Adrenal gland (tissue), 12 donors: Measurements from ENCODE around the gene IPCEF1. TPM values are rescaled to one million over a fixed set of nuclear protein-coding genes. Genes with fewer than 3 reads are reported as not detected.

Source experiments
- DNase-seq, 7 donors: peaks; one replicate each; pipeline ENCODE4 v3.0.0-alpha.2; 2019 to 2020
- H3K27ac ChIP-seq, 5 donors: fragments of 200-600 bp; sonication (generic) in 4 of 5; 1 replicate in 3 of 5; 2 replicates in 2 of 5; pipeline versions ENCODE4 v1.5.1 to v1.8.0; 2016 to 2020; ENCODE audit warnings: mild to moderate bottlenecking in 1 of 5
- H3K27me3 ChIP-seq: fragments of 200-600 bp; 2 replicates; pipeline ENCODE4 v1.8.0; 2021
- H3K36me3 ChIP-seq, 2 donors: fragments of 200-600 bp; replicated peaks in 1 of 2; 1 replicate in 1 of 2; 2 replicates in 1 of 2; pipeline versions ENCODE4 v1.5.1 to v1.8.0; 2018 to 2022
- H3K4me1 ChIP-seq, 2 donors: fragments of 200-600 bp; replicated peaks in 1 of 2; 1 replicate in 1 of 2; 2 replicates in 1 of 2; pipeline versions ENCODE4 v1.5.1 to v1.8.0; 2018 to 2021
- H3K4me3 ChIP-seq, 4 donors: fragments of 200-600 bp; sonication (generic) in 3 of 4; one replicate each; pipeline ENCODE4 v1.5.1; 2016 to 2018
- H3K9me3 ChIP-seq, 3 donors: fragments of 200-600 bp; sonication (generic) in 1 of 3; replicated peaks in 1 of 3; 1 replicate in 2 of 3; 2 replicates in 1 of 3; pipeline versions ENCODE4 v1.5.1 to v1.8.0; 2016 to 2021
- POLR2A ChIP-seq, 2 donors: fragments of 450-650 bp; IDR thresholded peaks; one replicate each; pipeline ENCODE4 v1.6.1; 2017; ENCODE audit warnings: antibody characterized with exemption in 2 of 2, mild to moderate bottlenecking in 2 of 2, moderate library complexity in 1 of 2
- WGBS, 4 donors: extraction: QIAGEN DNeasy Blood & Tissue Kit in 2 of 4; methylation state at CpG; one replicate each; pipeline versions ENCODE4 v1.1.5 to v1.1.7; 2013 to 2017; 5-methylcytosine and 5-hydroxymethylcytosine counted together
- intact Hi-C, 2 donors: fragments of 100-400 bp; cut with DNase I; formaldehyde crosslinking; loops; one replicate each; pipeline versions ENCODE4 v1.14.1 to v1.15.0; 2022 to 2023
- polyA plus RNA-seq, 3 donors: library from polyadenylated mRNA; stranded (reverse); fragments of 200-250 nt in 2 of 3; fragments of 350-450 nt in 1 of 3; fragmentation: Illumina TruSeq in 1 of 3; extraction: RNeasy Lipid Tissue Mini Kit (QIAGEN cat#74804) in 1 of 3; gene quantifications; one replicate each; pipeline ENCODE4 v1.2.3, GENCODE V29; 2013 to 2014
- total RNA-seq, 9 donors: library from RNA; depleted of rRNA in 4 of 9; stranded (reverse); fragments of >200 nt in 4 of 9; fragments of 120-200 nt in 1 of 9; fragmentation: NEBNext Ultra II Directional in 1 of 9; extraction: Animal tissue kit (Norgen Biotek cat#: 25700) in 1 of 9; gene quantifications; one replicate each; pipeline versions ENCODE4 v1.1.0 to v1.2.4, GENCODE V29; 2013 to 2023
- TF ChIP-seq, protein P1 (sequence below), 6 experiments: fragments of 450-650 bp in 4 of 6; fragments of 200-600 bp in 2 of 6; sonication (generic) in 1 of 6; IDR thresholded peaks; 1 replicate in 5 of 6; 2 replicates in 1 of 6; pipeline versions ENCODE4 v1.5.1 to v1.8.0; 2016 to 2021; ENCODE audit warnings: antibody characterized with exemption in 6 of 6, mild to moderate bottlenecking in 2 of 6, moderate library complexity in 1 of 6
- donor health status: healthy with polysubstance abuse.
- donor health status: Bipolar disorder and iron deficiency.
- donor health status: DM: yes; HTN: yes; CAD: no.
- donor health status: DM: no; HTN: no; CAD: no.
- donor health status: DM: no; HTN: no; CAD: no.
- donor health status: DM: yes; HTN: yes; CAD: no.

IPCEF1 gene
- total and polyA plus RNA-seq, 12 donors = 0.07 to 1.2 (median 0.72) TPM; not detected in 1

DNA sequence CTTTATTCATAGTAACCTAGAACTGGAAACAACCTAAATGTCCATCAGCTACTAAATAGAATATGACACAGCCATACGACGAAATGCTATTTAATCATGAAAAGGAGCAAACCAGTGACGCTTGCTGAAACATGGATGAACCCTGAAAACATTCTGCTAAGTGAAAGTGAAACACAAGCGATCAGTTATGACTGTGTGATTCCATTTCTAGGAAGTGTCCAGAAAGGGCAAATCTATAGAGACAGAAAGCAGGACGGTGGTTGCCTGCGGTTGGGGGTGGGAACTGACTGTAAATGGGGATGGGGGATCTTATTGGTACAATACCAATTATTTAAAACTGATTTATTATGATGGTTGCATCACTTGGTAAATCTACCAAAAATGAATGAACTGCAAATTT, 126.8 kb downstream of the IPCEF1 start:
- 66 to 78% (median 70%) methylated on average over 6 of the region's 6 CpGs for WGBS, 4 donors
- H3K27me3 ChIP-seq = no peaks in the 10 kb centered on the region
- peak overlapping the region in 1 of 4 donors; percentile 18 for H3K4me3 ChIP-seq
- H3K9me3 ChIP-seq = peaks cover 0 to 7% (median 0%) of the 10 kb centered on the region in 3 donors
- no peaks in the 10 kb centered on the region for H3K4me1 ChIP-seq
- intact Hi-C loops = no loop called here
- no peak overlapping the region for H3K27ac ChIP-seq
- DNase-seq = no peak
- TF ChIP-seq POLR2A (IDR thresholded peaks at IDR 0.05) = no peak
- TF ChIP-seq, protein P1, sequence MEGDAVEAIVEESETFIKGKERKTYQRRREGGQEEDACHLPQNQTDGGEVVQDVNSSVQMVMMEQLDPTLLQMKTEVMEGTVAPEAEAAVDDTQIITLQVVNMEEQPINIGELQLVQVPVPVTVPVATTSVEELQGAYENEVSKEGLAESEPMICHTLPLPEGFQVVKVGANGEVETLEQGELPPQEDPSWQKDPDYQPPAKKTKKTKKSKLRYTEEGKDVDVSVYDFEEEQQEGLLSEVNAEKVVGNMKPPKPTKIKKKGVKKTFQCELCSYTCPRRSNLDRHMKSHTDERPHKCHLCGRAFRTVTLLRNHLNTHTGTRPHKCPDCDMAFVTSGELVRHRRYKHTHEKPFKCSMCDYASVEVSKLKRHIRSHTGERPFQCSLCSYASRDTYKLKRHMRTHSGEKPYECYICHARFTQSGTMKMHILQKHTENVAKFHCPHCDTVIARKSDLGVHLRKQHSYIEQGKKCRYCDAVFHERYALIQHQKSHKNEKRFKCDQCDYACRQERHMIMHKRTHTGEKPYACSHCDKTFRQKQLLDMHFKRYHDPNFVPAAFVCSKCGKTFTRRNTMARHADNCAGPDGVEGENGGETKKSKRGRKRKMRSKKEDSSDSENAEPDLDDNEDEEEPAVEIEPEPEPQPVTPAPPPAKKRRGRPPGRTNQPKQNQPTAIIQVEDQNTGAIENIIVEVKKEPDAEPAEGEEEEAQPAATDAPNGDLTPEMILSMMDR (IDR thresholded peaks at IDR 0.05) = no peak
- H3K36me3 ChIP-seq = no peaks in the 10 kb centered on the region

DNA sequence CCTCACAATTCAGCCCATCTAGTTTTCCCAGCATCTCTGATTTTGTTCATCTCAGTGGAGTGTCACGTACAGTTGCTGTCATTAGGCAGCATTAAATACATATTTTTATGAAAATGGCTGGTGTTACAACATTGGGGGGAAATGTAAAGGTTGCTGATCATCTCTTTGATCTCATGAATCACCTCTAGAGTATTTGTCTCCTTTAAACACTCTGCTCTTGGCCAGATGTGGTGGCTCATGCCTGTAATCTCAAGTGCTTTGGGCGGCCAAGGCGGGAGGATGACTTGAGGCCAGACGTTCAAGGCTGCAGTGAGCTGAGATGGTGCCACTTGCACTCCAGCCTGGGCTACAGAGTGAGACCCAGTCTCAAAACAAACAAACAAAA, 128.1 kb downstream of the IPCEF1 start:
- intact Hi-C loops = no loop called here
- Histone ChIP-seq H3K27ac (no peak overlapping the region), H3K27me3 (no peaks in the 10 kb centered on the region), H3K9me3 (peaks cover 0 to 7% (median 0%) of the 10 kb centered on the region in 3 donors), H3K36me3 (no peaks in the 10 kb centered on the region), H3K4me3 (no peak overlapping the region), H3K4me1 (no peaks in the 10 kb centered on the region)
- DNase-seq = no peak
- TF ChIP-seq POLR2A (IDR thresholded peaks at IDR 0.05) = no peak
- TF ChIP-seq, protein P1 (IDR thresholded peaks at IDR 0.05) = no peak
- WGBS, 4 donors = 74 to 84% (median 81%) methylated on average over 4 of the region's 4 CpGs

DNA sequence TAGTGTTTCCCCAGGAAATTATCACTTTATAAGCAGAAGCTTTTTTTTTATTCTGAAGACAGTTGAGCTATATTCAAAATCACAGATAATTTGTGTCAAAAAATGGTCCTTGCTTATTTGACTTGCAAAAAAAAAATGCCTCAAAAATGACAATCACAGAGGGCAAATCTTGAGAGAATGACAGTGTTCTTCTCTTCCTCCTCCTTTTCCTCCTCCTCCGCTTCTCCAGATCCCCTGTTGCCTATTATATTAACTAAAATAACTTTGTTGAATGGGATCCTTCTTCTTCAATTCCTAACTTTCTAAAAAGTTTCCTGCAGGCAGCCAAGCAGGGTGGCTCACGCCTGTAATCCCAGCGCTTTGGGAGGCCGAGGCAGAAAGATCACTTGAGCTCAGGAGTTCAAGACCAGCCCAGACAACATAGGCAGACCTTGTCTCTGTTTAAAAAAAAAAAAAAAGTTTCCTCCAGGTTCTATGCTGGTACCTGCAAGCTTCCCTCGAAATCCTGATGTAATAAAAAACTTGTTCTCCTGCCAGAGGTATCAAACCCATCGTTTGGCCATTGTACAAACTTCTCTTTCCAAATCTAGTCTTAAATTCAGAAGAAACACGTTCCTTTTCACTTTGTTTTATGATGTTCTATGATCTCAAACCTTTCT, 128.6 kb downstream of the IPCEF1 start:
- Histone ChIP-seq H3K27ac (no peak overlapping the region), H3K4me1 (no peaks in the 10 kb centered on the region), H3K36me3 (no peaks in the 10 kb centered on the region), H3K4me3 (no peak overlapping the region), H3K9me3 (peaks cover 0 to 7% (median 0%) of the 10 kb centered on the region in 3 donors), H3K27me3 (no peaks in the 10 kb centered on the region)
- WGBS, 4 donors = 74 to 88% (median 81%) methylated on average over 7 of the region's 7 CpGs
- DNase-seq = no peak
- no peak for TF ChIP-seq POLR2A (IDR thresholded peaks at IDR 0.05)
- TF ChIP-seq, protein P1 (IDR thresholded peaks at IDR 0.05) = no peak
- intact Hi-C loops = no loop called here

DNA sequence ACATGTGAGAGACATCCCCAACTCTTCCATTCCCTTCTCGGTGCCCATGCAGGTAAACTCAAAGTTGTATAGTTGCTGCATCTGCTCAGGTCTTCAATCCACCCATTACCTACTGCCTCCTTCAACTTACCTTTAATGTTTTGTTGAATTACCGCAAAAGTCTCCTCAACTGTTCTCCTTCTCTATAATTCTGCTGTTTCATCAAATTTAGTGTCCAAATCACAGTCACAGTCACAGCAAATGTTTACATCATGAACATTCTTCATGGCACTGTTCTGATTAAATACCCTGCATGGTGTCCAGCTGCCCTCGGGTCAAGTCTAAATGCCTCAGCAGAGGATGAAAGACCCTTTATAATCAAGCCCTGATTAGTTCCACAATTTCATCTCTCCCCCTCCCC, 130.1 kb downstream of the IPCEF1 start:
- Histone ChIP-seq H3K4me1 (no peaks in the 10 kb centered on the region), H3K27ac (no peak overlapping the region), H3K4me3 (no peak overlapping the region), H3K36me3 (no peaks in the 10 kb centered on the region), H3K27me3 (no peaks in the 10 kb centered on the region), H3K9me3 (peaks cover 0 to 7% (median 0%) of the 10 kb centered on the region in 3 donors)
- TF ChIP-seq POLR2A (IDR thresholded peaks at IDR 0.05) = no peak
- TF ChIP-seq, protein P1 (IDR thresholded peaks at IDR 0.05) = no peak
- 80 to 88% (median 82%) methylated on average over 3 of the region's 3 CpGs for WGBS, 4 donors
- intact Hi-C loops = no loop called here
- no peak for DNase-seq
